Loucy (cell line): ENCODE results near the gene MCC.

ENCODE experiments used
- CTCF ChIP-seq: fragments of 200-600 bp; sonication (generic); conservative IDR thresholded peaks from 2 replicates; pipeline ENCODE4 v1.5.1; 2014; ENCODE audit warnings: mild to moderate bottlenecking, antibody characterized with exemption, low read length
- EZH2phosphoT487 ChIP-seq: fragments of 200-600 bp; IDR thresholded peaks from 2 replicates; pipeline ENCODE4 v1.6.1; 2018; ENCODE audit warnings: antibody characterized with exemption, mild to moderate bottlenecking, moderate library complexity, borderline replicate concordance

GRCh38 chr5:113231653-113232000 lies 256.6 kb downstream of the MCC start:
- TF ChIP-seq CTCF = no peak
- no peak for TF ChIP-seq EZH2phosphoT487
